ENCODE data around the gene BYSL.
"Not testable (repeated sequence)": the region's sequence is repeated elsewhere in the genome, so short reads cannot be mapped to it uniquely, and the experiment has no call there.

BYSL gene

DNA sequence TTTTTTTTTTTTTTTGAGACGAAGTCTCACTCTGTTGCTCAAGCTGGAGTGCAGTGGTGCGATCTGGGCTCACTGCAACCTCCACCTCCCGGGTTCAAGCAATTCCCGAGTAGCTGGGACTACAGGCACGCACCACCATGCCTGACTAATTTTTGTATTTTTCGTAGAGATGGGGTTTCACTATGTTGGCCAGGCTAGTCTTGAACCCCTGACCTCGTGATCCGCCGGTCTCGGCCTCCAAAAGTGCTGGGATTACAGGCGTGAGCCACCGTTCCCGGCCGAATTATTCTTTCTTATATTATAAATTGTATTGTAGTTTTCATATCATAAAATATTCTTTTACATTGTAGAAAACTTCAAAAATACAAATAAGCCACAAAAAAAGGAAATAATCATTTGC, 21.6 kb downstream of the BYSL start:
- ATAC-seq, result not testable (repeated sequence)

DNA sequence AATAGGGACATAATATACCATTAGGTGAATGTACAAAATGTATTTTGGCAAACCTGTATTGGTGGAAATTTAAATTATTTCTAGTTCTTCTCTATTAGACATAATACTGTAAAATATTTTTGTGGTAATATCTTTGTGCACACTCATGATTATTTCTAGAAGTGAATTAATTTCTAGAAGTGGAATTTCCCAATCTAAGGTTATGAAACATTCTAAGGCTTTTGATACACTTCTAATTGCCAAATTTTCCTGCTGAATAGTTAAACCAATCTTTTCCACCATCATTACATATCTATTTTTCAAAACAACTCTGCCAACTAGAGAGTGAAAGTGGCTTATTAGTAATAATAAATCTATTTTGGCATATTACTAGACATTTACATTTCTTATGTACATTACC, 22.2 kb downstream of the BYSL start:
- ATAC-seq, result no peak

DNA sequence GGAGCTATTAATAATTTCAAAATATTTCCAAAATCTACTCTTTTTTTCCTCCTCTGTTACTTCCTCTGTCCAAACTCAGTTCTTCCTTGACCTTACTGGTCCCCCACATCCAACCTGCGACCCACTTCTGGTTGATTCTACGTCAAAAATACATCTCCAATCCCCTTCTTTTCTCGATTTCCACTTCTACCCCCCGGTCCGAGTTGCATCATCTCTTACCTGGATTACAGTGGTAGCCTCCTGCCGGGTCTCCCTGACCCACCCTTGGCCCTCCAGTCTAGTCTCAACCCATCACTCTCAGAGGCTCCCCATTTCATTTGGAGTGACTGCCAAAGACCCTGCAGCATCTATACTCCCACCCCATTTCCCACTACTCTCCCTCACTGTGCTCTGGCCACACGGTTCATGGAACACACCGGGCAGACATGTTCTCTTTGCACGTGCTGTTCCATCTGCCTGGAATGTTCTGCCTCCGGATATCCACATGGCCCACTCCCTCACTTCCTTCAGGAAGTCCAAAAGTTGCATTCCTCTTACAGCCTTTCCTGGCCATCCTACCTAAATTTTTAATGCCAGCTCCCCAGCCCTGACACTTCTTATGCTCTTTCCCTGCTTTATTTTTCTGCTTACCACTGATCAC, 26.4 kb downstream of the BYSL start:
- no peak for ATAC-seq

DNA sequence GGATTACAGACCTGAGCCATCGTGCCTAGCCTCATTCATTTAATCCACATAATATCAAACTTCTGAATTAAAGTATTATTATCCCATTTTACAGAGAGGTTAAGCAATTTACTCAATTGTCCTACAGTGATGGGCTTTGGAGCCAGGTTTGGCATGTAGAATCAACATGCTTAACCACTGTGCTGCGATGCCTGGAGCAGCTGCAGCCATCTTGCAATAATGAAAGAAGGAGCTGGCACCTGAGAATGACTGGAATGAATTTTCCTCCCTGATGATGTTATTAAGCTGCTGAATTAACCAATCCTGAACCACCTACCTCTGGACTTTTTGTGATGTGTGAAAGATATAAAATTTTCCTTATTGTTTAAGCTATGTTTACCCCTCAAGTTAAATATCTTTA, 33.4 kb downstream of the BYSL start:
- ATAC-seq, result no peak

DNA sequence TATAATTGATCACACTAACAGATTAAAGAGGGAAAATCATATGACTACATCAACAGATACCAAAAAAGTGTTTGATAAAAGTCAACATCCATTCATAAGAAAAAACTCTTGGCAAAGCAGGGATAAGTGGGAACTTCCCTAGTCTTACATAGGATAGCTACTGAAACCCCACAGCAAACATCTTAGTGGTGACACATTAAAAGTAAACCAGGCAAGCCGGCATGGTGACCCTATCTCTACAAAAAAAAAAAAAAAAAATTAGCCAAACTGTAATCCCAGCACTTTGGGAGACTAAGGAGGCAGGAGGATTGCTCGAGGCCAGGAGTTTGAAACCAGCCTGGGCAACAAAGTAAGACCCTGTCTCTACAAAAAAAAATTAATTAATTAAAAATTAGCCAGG, 34.1 kb downstream of the BYSL start:
- ATAC-seq, result no peak

DNA sequence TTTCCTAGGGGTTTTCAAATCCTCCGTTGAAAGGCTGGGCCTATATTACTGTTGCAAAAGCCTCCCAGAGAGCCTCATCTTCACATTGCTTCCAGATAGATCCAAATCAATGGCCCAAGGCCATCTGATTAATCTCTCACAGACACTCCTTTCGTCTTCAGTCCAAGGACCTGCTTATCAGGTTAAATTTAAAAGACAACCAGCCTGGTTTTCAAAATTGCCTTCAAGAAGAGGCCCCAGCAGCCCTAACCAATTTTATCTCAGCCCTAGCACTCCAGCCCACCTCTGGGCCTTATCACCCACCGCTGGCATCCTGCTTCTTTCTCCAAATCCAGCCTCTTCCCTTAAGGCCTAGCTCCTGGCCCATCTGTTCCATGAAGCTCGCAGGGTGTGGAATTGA, 35.8 kb downstream of the BYSL start:
- no peak for ATAC-seq

DNA sequence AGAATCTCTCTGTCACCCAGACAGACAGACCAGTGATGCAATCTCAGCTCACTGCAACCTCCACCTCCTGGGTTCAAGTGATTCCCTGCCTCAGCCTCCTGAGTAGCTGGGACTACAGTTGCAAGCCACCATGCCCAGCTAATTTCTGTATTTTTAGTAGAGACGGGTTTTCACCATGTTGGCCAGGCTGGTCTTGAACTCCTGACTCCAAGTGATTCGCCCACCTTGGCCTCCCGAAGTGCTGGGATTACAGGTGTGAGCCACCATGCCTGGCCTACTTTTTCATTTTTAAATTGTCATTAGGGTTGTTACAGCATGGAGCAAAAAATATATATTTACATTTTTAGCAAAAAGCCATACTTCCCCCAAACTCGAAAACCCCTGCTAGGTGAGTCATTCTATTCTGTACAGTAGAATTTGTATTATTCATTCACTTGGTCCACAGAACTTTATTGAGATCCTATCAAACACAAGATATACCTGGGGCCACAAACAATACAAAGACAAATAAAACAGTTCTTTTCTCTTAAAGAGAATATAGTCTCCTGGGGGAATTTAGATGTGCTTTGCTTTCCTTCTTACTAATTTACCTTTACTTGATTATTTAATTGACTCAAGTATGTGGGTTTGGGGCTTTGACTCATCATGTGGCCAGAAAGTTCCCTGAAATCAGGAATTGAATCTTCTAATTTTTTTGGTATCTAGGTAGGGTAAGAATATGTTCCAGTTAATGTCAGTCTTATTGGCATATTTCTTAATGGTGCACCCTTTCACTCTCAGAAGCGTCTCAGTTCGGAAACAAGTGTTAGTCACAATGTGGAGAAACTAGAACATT, 36.9 kb downstream of the BYSL start:
- ATAC-seq, result peak; percentile 87

DNA sequence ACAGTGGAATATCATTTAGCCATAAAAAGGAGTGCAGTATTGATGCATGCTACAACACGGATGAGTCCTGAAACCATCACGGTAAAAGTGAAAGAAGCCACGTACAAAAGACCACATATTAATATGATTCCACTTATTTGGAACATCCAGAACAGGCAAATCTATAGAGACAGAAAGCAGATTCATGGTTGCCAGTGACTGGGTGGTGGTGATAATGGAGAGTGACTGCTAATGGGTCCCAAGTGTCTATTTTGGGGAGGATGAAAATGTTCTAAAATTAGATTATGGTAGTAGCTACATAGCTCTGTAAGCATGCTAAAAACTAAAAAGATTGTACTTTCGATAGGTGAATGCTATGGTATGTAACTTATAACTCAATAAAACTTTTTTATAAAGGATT, 38.7 kb downstream of the BYSL start:
- no peak for ATAC-seq

DNA sequence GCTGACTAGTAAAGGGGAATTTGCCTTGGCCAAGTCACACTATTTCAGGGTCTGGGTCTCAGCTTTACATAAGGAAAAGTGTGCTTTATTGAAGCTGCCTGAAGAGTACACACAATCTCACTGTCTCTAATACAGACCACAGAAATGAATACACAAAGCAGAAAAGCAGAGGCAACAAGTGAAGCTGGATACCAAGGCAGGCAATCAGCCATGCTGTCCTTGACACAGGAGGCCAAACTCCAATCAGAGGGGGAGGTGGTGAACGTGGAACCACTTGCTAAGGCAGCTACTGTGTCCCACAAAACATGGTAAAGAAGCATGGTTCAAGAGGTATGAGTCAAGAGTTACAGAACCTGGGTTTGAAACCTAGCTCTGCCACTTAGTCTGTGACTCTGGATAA, 42.1 kb downstream of the BYSL start:
- ATAC-seq, result no peak

DNA sequence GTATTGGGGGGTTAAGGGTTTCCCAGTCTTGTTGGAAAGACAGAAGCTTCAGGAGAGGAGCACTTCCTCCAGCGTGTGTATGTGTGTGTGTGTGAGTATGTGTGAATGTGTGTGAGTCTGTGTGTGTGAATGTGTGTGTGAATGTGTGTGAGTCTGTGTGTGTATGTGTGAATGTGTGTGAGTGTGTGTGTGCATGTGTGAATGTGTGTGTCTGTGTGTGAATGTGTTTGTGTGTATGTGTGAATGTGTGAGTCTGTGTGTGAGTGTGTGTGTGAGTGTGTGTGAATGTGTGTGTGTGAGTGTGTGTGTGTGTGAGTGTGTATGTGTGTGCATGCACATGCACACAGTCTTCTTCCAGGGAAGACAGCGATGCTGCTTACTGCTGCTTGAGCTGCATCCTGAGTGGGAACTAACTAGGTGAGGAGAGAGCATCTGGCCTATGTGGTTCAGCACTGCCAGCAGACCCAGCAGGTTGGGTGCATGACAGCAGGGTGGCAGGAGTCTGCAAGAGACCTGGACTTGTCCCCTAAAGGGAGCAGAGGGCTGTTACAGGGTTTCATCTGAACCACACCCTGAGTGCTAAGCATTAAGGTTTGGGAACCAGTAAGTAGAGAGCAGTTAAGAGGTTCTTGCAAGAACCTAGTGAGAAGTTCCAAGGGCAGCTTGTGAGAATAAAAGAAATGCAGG, 43.0 kb downstream of the BYSL start:
- no peak for ATAC-seq

DNA sequence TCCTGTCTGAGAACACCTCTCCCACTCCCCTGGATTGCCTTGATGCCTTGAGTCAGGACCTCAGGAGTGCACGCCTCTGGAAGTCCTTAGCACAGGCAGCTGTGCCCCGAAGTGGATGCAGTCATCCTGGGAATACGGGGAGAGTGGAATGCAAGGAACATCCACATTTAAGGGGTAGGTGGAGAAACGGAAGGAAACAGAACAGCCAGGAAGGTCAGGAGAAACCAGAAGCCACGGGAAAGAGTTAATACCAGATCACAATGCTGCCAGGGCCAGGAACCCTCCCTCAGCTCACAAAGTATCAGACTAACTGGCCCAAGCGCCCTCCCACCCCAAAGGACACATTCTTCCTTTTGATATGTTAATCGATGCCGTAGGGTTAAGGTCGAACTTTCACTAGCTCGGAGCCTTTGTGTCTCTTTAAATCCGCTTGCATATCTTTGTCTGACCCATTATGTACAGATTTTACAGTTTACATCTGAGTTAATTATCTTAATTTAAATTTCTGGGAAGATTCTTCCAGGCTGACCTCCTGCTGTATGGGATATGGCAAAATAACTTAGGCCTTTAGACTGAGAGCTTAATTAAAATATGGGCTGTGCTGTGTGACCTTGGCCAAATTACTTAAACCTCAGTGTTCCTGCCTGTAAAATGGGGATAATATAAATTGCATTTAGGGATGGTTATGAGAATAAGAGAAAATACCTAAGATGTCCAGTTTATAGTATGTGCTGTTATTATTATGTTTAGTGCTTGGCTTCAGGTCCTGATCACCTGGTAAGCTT, 44.3 kb downstream of the BYSL start:
- no peak for ATAC-seq

DNA sequence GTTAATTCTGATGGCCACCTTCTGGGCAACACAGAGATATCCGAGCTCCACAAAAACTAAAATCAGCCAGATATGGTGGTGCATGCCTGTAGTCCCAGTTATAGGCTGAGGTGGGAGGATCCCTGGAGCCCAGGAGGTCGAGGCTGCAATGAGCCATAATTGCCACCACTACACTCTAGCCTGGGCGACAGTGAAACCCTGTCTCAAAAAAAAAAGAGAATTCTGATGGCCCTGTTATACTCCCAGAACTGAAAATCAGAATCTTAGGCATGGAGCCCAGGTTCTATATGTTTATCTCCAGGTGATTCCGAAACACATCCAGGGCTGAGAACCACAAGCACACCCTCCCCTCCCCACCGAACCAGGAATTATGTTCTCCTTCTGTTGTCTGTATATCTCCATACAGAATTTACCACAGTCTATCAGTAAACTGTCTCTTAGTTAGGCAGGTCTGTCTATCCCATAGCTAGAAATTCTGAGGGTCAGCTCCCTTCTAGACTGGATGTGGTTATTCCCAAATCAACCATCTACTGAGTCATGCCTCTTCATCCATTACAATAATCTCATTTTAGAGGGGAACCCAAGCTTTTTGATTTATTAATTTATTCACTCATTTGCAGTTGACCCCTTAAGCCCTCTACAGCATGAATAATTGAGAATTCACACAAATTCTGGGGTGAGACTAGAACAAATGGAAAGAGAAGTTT, 45.1 kb downstream of the BYSL start:
- no peak for ATAC-seq

DNA sequence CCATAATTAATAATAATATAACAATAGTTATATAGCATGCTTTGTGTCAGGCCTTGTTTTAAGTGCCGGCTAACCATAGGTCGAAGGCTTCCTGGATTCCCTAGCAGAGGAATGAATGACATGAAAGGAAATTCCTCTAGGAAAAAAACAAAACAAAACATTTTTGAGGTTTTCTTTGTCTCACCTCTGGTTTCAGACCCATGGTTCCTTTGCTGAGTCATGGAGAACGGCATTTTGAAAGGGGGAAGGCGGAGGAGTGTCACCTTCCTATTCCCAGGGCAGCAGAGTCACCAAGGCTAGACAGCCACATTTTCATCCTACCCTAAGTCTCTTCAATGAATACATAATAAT, 45.6 kb downstream of the BYSL start:
- ATAC-seq, result no peak

DNA sequence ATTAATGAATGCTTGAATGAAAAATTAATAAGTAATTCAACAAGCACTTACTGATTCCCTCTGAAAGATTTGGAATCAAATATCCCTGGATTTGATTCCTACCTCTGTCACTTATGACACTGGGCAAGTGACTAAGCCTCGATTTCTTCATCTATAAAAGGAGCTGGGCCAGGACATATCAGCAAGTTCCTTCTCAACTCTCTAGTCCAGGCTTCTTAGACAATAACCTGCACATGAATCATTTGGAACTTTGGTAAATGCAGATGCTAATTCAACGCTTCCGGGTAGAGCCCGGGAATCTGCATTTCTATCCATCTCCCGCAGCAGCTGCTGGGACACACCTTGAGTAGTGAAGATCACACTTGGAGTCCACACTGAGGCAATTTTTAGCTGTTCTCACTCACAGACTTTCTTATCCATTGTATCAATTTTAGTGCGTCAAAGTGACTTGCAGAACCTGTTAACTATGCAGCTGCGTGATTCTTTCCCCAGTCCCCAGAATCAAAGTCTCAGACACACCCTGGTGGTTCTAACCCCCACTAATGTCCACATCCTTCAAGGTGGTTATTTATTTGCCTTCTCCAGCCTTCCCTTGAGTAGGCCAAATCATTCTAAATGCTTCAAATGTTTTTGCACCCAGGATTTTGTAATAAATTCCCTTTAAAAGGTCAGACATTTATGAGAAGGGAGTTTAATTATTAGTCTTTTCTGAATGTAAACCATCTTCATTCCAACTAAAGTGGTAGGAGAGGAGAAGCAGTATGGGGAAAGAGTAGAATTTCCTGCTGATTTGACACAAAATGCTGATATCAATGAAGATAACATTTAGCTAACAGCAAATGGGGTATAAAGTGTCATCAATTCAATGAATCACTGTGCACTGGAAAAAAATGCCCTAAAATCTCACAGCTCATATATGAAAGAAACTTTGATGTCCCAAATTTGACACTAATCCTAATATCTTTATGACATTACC, 46.3 kb downstream of the BYSL start:
- ATAC-seq, result no peak

DNA sequence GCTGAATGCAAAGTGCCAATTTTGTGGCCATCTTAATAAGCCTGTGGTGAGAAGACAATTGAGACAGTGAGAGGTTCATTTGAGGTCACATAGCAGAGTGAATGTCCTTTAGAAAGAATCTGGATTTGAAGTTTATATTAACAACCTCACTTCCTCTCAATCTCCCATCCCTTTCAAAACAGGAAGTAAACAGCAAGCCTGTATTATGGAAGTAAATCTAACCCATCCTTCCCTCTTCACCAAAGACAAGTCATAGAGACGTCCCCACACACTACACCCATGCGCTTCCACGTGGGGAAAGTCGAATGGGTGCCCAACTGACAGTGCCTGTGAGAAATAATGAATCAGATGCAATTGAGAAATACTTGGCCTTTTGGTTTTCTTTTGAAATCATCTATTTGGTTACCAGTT, 49.1 kb downstream of the BYSL start:
- peak; percentile 87 to 91 for ATAC-seq

DNA sequence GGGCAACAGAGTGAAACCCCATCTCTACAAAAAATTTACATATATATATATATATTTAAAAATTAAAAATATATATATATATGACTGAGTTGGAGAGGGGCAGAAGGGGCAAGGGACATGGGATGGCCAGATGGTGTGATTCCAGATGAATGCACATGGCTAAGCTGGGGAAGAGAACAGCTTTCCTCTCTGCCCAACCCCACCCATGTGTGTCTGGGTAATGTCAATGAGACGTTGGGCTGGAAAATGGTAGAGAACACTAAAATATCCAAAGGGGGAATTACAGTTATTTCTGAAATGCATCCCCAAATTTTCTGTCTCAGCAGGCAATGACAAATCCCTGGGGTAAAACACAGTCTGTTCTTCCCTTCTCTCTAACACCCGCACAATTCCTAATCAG, 51.5 kb downstream of the BYSL start:
- no peak for ATAC-seq

DNA sequence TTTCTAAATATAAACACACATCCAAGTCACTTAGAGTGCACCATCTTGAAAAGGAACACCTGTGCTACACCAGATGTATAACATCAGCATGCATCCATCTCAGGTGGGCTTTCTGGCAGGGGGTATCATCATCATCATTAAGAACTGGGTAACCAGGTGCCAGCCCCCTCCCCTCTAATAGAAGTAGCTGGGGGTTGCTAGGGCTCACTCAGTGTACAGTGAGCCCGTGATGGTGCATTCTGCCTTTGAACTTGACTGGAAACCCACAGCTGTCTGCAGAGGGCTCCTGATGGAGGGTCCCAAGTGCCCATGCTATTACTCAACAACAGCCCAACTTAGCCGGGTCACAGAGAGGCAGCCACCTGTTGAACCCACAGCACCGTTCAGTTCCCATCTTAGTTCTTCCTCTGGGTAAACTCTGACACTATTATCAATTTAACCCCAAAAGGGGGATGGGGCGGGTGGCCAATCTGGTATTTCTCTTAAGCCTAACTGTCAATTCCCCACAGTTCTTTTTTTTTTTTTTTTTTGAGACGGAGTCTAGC, 53.1 kb downstream of the BYSL start:
- no peak for ATAC-seq

DNA sequence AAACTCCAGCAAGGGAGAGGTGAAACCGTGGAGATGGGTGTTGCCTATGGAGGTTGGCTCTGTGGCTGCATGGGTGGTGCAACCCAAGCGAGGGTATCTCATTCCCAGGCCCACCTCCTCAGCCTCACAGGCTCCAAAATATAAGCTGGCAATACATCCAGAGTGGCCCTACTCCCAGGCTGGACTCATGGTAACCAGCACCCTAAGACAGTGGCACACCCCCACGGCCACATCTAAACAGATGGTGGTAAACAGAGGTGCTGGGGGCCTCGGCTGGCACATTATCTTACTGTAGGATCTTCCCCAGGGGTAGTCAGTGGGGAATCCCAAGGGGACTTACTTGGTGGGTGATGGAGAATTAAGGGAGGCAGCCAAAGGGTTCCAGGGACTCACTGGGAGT, 54.0 kb downstream of the BYSL start:
- ATAC-seq, result no peak

DNA sequence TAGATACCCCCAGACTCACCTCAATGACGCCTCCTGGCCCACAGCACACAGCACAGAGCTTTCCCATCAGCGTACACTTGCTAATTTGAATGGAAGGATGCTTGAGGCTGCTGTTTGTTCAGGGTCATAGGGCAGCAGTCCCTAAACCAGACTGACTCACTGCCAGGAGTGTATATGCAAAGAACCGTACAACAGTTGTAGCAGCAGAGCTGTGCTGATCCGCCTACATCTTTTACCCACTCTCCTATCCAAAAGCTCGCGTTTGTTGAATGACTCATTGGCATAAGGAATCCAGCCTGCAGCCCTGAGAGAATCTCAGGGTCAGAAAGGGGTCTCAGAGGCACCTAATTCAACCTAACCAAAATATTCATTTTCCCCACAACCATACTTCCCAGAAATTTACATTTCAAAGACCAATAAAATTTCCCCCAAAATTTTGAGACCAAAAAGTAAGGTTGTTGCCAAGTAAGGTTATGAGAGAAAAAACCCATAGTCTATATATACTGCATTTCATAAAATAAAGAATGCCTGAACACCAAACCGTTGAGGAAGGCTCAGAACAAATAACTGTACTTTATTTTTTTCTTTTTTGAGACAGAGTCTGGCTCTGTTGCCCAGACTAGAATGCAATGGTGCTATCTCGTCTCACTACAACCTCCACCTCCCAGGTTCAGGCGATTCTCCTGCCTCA, 55.6 kb downstream of the BYSL start:
- ATAC-seq, result peak; percentile 94 to 97

All from activated CD4-positive, CD25-positive, alpha-beta regulatory T cell treated with anti-CD3 and anti-CD28 coated beads, Interleukin-2, amount 50 U/mL, for 24 hours (primary cell).